HepG2 (cell line): Measurements from ENCODE around the gene PPIL3. TPM values are rescaled to one million over a fixed set of nuclear protein-coding genes. Genes with fewer than 3 reads are reported as not detected.

Source experiments
- ATF2 ChIP-seq: sonication (generic); formaldehyde crosslinking; IDR thresholded peaks from 2 replicates; pipeline ENCODE4 v1.4.0; 2020; ENCODE audit warnings: missing genetic modification reagents
- CREB1 ChIP-seq, 2 experiments: fragments of 450-650 bp in 1 of 2; IDR thresholded peaks; 2 replicates each; pipeline ENCODE4 v1.6.1; 2016 to 2017; ENCODE audit warnings: control low read depth in 1 of 2, mild to moderate bottlenecking in 1 of 2, missing compliant biosample characterization in 1 of 2, missing genetic modification characterization in 1 of 2
- IRX3 ChIP-seq: sonication (generic); formaldehyde crosslinking; IDR thresholded peaks from 2 replicates; pipeline ENCODE4 v1.8.1; 2023; ENCODE audit warnings: mild to moderate bottlenecking, low read depth, missing genetic modification reagents, borderline replicate concordance
- MTF2 ChIP-seq: sonication (generic); formaldehyde crosslinking; IDR thresholded peaks from 2 replicates; pipeline ENCODE4 v1.5.0; 2020; ENCODE audit warnings: missing genetic modification reagents, borderline replicate concordance
- MXD4 ChIP-seq: IDR thresholded peaks from 2 replicates; pipeline ENCODE4 v1.6.1; 2016; ENCODE audit warnings: mild to moderate bottlenecking, missing biosample characterization, missing genetic modification reagents
- NFKBIZ ChIP-seq: IDR thresholded peaks from 2 replicates; pipeline ENCODE4 v1.6.1; 2018; ENCODE audit warnings: missing genetic modification reagents, missing compliant biosample characterization
- NR1H2 ChIP-seq: sonication (generic); formaldehyde crosslinking; IDR thresholded peaks from 2 replicates; pipeline ENCODE4 v1.8.1; 2022; ENCODE audit warnings: low read depth, missing genetic modification reagents, borderline replicate concordance
- PRMT3 ChIP-seq: sonication (generic); formaldehyde crosslinking; IDR thresholded peaks from 2 replicates; pipeline ENCODE4 v1.8.1; 2022; ENCODE audit warnings: low read depth, mild to moderate bottlenecking, moderate library complexity, missing genetic modification reagents, borderline replicate concordance
- SP4 ChIP-seq: sonication (generic); formaldehyde crosslinking; IDR thresholded peaks from 2 replicates; pipeline ENCODE4 v1.8.1; 2023; ENCODE audit warnings: mild to moderate bottlenecking, missing genetic modification reagents
- STAT6 ChIP-seq: sonication (generic); formaldehyde crosslinking; IDR thresholded peaks from 2 replicates; pipeline ENCODE4 v1.4.0; 2020; ENCODE audit warnings: missing genetic modification reagents, mild to moderate bottlenecking, borderline replicate concordance
- TARDBP ChIP-seq: sonication (generic); formaldehyde crosslinking; IDR thresholded peaks from 2 replicates; pipeline ENCODE4 v1.8.0; 2022; ENCODE audit warnings: mild to moderate bottlenecking, missing genetic modification reagents
- TEF ChIP-seq: sonication (generic); formaldehyde crosslinking; IDR thresholded peaks from 2 replicates; pipeline ENCODE4 v1.5.0; 2020; ENCODE audit warnings: missing genetic modification reagents
- TRIM22 ChIP-seq: fragments of 450-650 bp; IDR thresholded peaks from 2 replicates; pipeline ENCODE4 v1.6.1; 2017
- ZFP1 ChIP-seq: IDR thresholded peaks from 2 replicates; pipeline ENCODE4 v1.6.1; 2016
- ZMYM4 ChIP-seq: sonication (generic); formaldehyde crosslinking; IDR thresholded peaks from 2 replicates; pipeline ENCODE4 v1.8.1; 2023; ENCODE audit warnings: mild to moderate bottlenecking, missing genetic modification reagents
- ZNF256 ChIP-seq: sonication (generic); formaldehyde crosslinking; conservative IDR thresholded peaks from 2 replicates; pipeline ENCODE4 v1.4.0; 2020; ENCODE audit warnings: missing genetic modification reagents
- ZNF343 ChIP-seq: sonication (generic); formaldehyde crosslinking; IDR thresholded peaks from 2 replicates; pipeline ENCODE4 v1.4.0; 2020; ENCODE audit warnings: mild to moderate bottlenecking, missing genetic modification reagents
- ZNF576 ChIP-seq: sonication (generic); formaldehyde crosslinking; IDR thresholded peaks from 2 replicates; pipeline ENCODE4 v1.4.0; 2020; ENCODE audit warnings: mild to moderate bottlenecking, missing genetic modification reagents
- ZNF652 ChIP-seq: IDR thresholded peaks from 2 replicates; pipeline ENCODE4 v1.6.1; 2016; ENCODE audit warnings: low read depth, borderline replicate concordance
- ZZZ3 ChIP-seq: sonication (generic); formaldehyde crosslinking; IDR thresholded peaks from 2 replicates; pipeline ENCODE4 v1.4.0; 2020; ENCODE audit warnings: missing genetic modification reagents, mild to moderate bottlenecking, borderline replicate concordance
- polyA plus RNA-seq, 8 experiments: library from polyadenylated mRNA; depleted of rRNA in 3 of 8; stranded (reverse) in 7 of 8; unstranded in 1 of 8; fragments of >200 nt; fragmentation: Illumina TruSeq in 4 of 8; extraction: Trizol in 4 of 8; gene quantifications; 2 replicates each; pipeline versions ENCODE4 v1.2.1 to v1.2.3, GENCODE V29; 2011 to 2016; ENCODE audit warnings: low read depth in 4 of 8, missing spikeins in 1 of 8, mixed read lengths in 1 of 8; ENCODE audit not compliant: insufficient read depth in 1 of 8
- total RNA-seq, 5 experiments: library from RNA; depleted of rRNA; stranded (reverse); fragments of >200 nt; fragmentation: Illumina TruSeq; extraction: Trizol; gene quantifications; 2 replicates each; pipeline ENCODE4 v1.2.3, GENCODE V29; 2016; ENCODE audit warnings: low read depth in 1 of 5
- TF ChIP-seq, protein P1 (sequence below): sonication (generic); formaldehyde crosslinking; conservative IDR thresholded peaks from 2 replicates; pipeline ENCODE4 v1.5.0; 2020; ENCODE audit warnings: missing genetic modification reagents

Gene PPIL3
- total and polyA plus RNA-seq, 2 of the 13 experiments (the other 11 are each of a cell fraction or from before 2014, with no cell fraction given) = 98.7 to 107 TPM

DNA sequence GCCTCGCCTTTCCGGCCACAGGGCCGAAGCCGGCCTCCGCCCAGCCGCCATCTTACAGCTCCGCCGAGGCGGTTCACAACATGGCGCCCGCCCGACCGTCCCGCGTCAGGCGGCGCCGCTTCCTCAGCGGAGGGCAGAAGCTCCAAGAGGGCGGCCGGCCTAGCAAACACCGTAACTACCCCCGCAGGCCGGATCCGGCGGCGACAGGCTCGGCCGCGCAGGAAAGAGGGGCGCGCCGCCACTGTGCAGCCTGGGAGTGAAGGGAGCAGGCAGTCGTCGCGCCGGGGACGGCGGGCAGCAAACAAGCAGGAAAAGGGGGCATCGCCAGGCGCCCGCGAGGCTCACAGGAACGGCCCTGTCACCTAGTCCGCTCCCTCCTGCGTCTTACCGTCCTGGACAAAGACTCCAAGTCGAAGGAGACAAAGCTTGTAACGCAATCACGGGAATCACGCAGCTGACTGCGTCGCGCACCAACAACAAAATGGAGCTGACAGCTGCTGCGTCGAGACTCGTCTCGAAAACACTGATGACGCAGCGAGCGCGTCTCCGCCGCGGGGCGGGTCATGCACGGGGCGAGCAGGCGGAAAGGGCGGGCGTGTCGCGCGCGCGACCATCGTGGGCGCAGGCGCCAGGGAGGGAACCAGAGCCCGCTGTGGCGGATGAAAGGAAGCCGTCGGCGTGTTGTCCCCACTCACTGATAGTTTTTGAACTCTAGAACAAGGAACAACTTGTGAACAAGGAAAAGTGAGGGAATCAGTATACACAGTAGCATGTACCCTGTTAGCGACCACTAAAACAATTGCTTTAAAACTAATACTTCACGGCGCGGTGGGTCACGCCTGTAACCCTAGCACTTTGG is 24.5 kb downstream of the PPIL3 start, which contains the start of gene CLK1 (continued):
- TF ChIP-seq ZNF343 (CRISPR knock-in tag) = peak; percentile 98
- TF ChIP-seq NFKBIZ (CRISPR knock-in tag) = peak; percentile 88; the same call in 1 of the 2 replicates
- no peak; the same call in 1 of the 2 replicates for TF ChIP-seq ZNF652 (CRISPR knock-in tag)
- TF ChIP-seq MTF2 (CRISPR knock-in tag) = peak; percentile 80
- TF ChIP-seq NR1H2 (CRISPR knock-in tag) = no peak
- peak; percentile 89 for TF ChIP-seq ZNF576 (CRISPR knock-in tag)
- peak; percentile 97; the same call in 1 of the 2 replicates for TF ChIP-seq STAT6 (CRISPR knock-in tag)
- TF ChIP-seq TARDBP = peak; percentile 95
- TF ChIP-seq CREB1 (IDR thresholded peaks at IDR 0.05) = peak; percentile 97
- peak; percentile 91 for TF ChIP-seq CREB1 (CRISPR knock-in tag; IDR thresholded peaks at IDR 0.05)
- TF ChIP-seq IRX3 (CRISPR knock-in tag) = peak; percentile 92
- TF ChIP-seq SP4 = peak; percentile 88
- peak; percentile 62 for TF ChIP-seq ZFP1 (CRISPR knock-in tag)
- no peak for TF ChIP-seq TRIM22
- TF ChIP-seq ZNF256 (CRISPR knock-in tag) = peak; percentile 95
- TF ChIP-seq ZMYM4 (CRISPR knock-in tag) = peak; percentile 94
- peak; percentile 95 for TF ChIP-seq MXD4 (CRISPR knock-in tag)
- peak; percentile 95 for TF ChIP-seq ATF2 (CRISPR knock-in tag)
- TF ChIP-seq ZZZ3 (CRISPR knock-in tag) = peak; percentile 75; the same call in 1 of the 2 replicates
- TF ChIP-seq, protein P1, sequence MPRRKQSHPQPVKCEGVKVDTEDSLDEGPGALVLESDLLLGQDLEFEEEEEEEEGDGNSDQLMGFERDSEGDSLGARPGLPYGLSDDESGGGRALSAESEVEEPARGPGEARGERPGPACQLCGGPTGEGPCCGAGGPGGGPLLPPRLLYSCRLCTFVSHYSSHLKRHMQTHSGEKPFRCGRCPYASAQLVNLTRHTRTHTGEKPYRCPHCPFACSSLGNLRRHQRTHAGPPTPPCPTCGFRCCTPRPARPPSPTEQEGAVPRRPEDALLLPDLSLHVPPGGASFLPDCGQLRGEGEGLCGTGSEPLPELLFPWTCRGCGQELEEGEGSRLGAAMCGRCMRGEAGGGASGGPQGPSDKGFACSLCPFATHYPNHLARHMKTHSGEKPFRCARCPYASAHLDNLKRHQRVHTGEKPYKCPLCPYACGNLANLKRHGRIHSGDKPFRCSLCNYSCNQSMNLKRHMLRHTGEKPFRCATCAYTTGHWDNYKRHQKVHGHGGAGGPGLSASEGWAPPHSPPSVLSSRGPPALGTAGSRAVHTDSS (CRISPR knock-in tag) = peak; percentile 70; the same call in 1 of the 2 replicates
- TF ChIP-seq TEF (CRISPR knock-in tag) = 0 out of 2 replicates have a peak, but pooled peaks have one; percentile 59
- peak; percentile 94; the same call in 1 of the 2 replicates for TF ChIP-seq PRMT3
